ENCODE measurements around the gene SMARCAL1.

Gene SMARCAL1

GRCh38 chr2:216428618-216429350, 16.5 kb downstream of the SMARCAL1 start:
- DNase-seq: no peak

- DNase-seq: no peak
These were observed 17.1 kb downstream of the SMARCAL1 start for GRCh38 chr2:216429428-216429827.

- no peak for DNase-seq
These were observed 18.7 kb downstream of the SMARCAL1 start for GRCh38 chr2:216430811-216431530.

GRCh38 chr2:216431531-216431856, 19.2 kb downstream of the SMARCAL1 start:
- DNase-seq: no peak

GRCh38 chr2:216436383-216436782, 24.1 kb downstream of the SMARCAL1 start:
- no peak for DNase-seq

- DNase-seq: no peak
These were observed 29.2 kb downstream of the SMARCAL1 start for GRCh38 chr2:216441308-216442010.

- DNase-seq: no peak
These were observed 33.2 kb downstream of the SMARCAL1 start for GRCh38 chr2:216445501-216445900.

GRCh38 chr2:216446343-216446742, 34.1 kb downstream of the SMARCAL1 start:
- DNase-seq: no peak

GRCh38 chr2:216447293-216447692, 35.0 kb downstream of the SMARCAL1 start:
- no peak for DNase-seq

- DNase-seq: no peak
These were observed 36.5 kb downstream of the SMARCAL1 start for GRCh38 chr2:216448829-216449228.

- DNase-seq: no peak
These were observed 38.1 kb downstream of the SMARCAL1 start for GRCh38 chr2:216450346-216450745.

- no peak for DNase-seq
These were observed 38.5 kb downstream of the SMARCAL1 start for GRCh38 chr2:216450784-216451183.

GRCh38 chr2:216453955-216454614, 41.8 kb downstream of the SMARCAL1 start:
- DNase-seq: no peak

- DNase-seq: no peak
These were observed 50.9 kb downstream of the SMARCAL1 start for GRCh38 chr2:216463148-216463547.

GRCh38 chr2:216464104-216464720, 51.9 kb downstream of the SMARCAL1 start:
- DNase-seq: no peak

- no peak for DNase-seq
These were observed 53.4 kb downstream of the SMARCAL1 start for GRCh38 chr2:216465579-216466195.

GRCh38 chr2:216467845-216468244, 55.6 kb downstream of the SMARCAL1 start:
- DNase-seq: no peak

- no peak for DNase-seq
These were observed 57.4 kb downstream of the SMARCAL1 start for GRCh38 chr2:216469661-216470060.

GRCh38 chr2:216473187-216473586, 60.9 kb downstream of the SMARCAL1 start:
- DNase-seq: no peak

GRCh38 chr2:216474925-216475670, 62.8 kb downstream of the SMARCAL1 start:
- no peak for DNase-seq

GRCh38 chr2:216475767-216476166, 63.5 kb downstream of the SMARCAL1 start:
- DNase-seq: no peak

Measured in NCI-H446 (cell line).